HG03025 (cell line): ENCODE measurements around the gene HPN.
"Not testable (repeated sequence)": the region's sequence is repeated elsewhere in the genome, so short reads cannot be mapped to it uniquely, and the experiment has no call there.

Experiments used
- ATAC-seq: cut with Tn5 transposase; IDR thresholded peaks from one replicate; pipeline ENCODE4 v1.9.1; 2021; ENCODE audit warnings: mild to moderate bottlenecking, moderate library complexity; ENCODE audit not compliant: unreplicated experiment, low FRiP score

Gene HPN

GRCh38 chr19:35099155-35099896, 57.8 kb downstream of the HPN start:
- no peak for ATAC-seq

GRCh38 chr19:35099897-35100275, 58.4 kb downstream of the HPN start:
- no peak for ATAC-seq

- ATAC-seq: no peak
These were observed 59.3 kb downstream of the HPN start for GRCh38 chr19:35100588-35101533.

- not testable (repeated sequence) for ATAC-seq
These were observed 60.4 kb downstream of the HPN start for GRCh38 chr19:35101949-35102348.

- not testable (repeated sequence) for ATAC-seq
These were observed 62.1 kb downstream of the HPN start for GRCh38 chr19:35103614-35104013.

- no peak for ATAC-seq
These were observed 62.8 kb downstream of the HPN start for GRCh38 chr19:35104361-35104760.

GRCh38 chr19:35105047-35105410, 63.5 kb downstream of the HPN start:
- no peak for ATAC-seq

- ATAC-seq: no peak
These were observed 64.1 kb downstream of the HPN start for GRCh38 chr19:35105411-35106290.

GRCh38 chr19:35106291-35106583, 64.7 kb downstream of the HPN start:
- ATAC-seq: no peak

- no peak for ATAC-seq
These were observed 65.5 kb downstream of the HPN start for GRCh38 chr19:35106898-35107541.

- no peak for ATAC-seq
These were observed 66.0 kb downstream of the HPN start for GRCh38 chr19:35107545-35107944.

- no peak for ATAC-seq
These were observed 67.2 kb downstream of the HPN start for GRCh38 chr19:35108730-35109129.

GRCh38 chr19:35109395-35110112, 68.0 kb downstream of the HPN start:
- no peak for ATAC-seq

GRCh38 chr19:35110974-35111373, 69.5 kb downstream of the HPN start:
- ATAC-seq: no peak

- ATAC-seq: no peak
These were observed 71.6 kb downstream of the HPN start for GRCh38 chr19:35112995-35113688.

GRCh38 chr19:35114353-35115176, 73.0 kb downstream of the HPN start:
- ATAC-seq: no peak

- no peak for ATAC-seq
These were observed 73.8 kb downstream of the HPN start, which contains the start of gene FXYD3 for GRCh38 chr19:35115177-35115951. Gene FXYD3, plus strand, starts transcription at chr19:35115823. Its CDS starts 3,554 bp downstream, at chr19:35119377.
